ENCODE measurements around the gene GLRX3.
"Not testable (repeated sequence)": the region's sequence is repeated elsewhere in the genome, so short reads cannot be mapped to it uniquely, and the experiment has no call there.

Gene GLRX3

DNA sequence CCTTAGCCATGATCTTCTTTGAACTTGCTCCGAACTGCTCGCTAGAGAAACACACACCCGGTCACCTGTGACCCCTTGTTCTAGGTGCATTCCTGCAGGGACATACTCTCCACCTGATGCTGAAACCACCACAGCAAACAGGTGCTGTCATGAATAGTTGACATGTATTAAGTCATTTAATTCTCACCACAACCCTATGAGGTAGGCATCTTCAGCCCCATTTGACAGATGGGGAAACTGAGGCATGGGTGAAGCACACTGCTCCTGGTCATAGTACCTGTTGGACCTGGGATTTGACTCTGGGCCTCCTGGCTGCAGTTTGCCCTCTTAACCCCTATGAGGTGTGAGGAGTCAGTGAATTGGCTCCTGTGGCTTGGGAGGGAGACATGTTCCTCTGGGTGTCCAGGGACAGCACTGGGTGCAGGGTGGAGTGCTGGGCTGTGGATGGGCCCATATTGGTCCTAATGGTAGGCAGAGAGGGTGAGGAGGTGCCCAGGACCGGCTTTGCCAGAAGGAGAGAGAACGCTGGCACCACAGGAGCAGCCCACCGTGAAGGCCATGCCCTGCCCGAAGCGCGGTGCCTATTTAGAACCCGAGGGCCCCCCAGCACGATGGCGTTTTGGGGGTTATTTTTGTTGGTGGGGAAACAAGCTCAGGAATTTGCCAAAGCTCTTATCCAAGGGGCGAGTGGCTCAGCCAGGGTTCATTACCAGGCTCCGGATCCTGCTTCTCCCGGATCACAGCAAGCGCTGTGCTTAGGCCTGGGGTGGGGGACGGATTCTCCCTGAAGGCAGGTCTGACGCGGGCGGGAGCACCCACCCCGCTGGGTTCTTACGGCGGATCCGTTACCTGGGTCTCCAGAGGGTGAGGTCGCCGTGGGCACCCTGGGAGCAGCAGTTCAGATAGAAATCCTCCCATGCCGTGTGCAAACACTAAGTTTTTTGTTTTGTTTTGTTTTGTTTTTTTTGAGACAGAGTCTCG lies 52.3 kb downstream of the GLRX3 start:
- DNase-seq = no peak

DNA sequence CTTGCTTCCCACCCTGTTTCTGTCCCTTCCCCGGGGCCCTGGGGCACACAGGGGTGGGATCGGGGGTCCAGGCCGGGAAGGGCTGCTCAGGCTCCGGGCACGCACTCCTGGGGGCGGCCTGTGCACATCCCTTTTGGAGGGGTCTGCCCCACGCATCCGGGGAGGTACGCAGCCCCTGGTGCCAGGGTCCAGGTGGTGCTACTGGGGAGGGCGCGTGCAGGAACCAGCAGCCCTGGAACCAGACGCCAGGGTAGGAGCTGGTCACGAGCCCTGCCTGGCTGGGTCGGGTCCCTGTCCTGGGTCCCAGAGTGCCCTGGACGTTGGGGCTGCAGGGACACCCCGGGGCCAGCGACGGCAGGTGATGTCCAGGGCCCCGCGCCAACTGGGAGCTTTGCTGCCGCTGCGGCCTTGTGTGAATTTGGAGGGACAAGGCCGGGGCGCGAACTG lies 53.4 kb downstream of the GLRX3 start:
- peak in 1 of 51 donors; percentile 54 for DNase-seq

DNA sequence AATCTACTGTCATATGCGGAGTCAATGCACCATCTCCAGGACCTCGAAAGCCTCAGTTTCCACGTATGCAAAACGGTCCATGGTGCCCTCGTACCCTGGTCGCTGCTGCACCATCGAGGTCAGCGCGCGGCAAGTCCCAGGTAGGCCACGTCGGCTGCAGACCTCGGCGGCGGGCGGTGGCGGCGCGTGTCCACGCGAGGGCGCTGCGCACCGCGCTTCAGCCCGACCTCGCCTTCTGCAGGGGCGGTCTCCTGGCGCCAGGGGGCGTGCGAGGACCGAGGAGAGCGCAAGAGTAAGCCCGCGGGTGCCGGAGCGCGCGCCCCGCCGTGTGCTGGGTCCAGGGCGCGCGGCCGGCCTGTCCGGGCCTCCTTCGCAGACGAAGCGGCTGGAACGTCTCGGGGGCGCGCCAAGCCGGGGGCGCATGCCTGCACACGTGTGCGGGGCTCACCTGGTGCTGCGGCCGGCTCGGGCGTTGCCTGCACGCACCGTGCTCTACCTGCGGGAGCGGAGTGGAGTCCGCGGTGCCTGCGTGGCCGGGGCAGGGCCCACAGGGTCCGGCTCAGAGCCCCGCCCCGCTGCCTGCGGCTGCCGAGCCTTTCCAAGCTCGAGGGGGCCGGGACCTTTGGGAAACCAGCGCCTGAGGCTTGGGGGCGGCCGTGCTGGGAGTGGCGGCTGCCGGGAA lies 54.0 kb downstream of the GLRX3 start:
- peak; percentile 5 to 92 (median 71) for DNase-seq

DNA sequence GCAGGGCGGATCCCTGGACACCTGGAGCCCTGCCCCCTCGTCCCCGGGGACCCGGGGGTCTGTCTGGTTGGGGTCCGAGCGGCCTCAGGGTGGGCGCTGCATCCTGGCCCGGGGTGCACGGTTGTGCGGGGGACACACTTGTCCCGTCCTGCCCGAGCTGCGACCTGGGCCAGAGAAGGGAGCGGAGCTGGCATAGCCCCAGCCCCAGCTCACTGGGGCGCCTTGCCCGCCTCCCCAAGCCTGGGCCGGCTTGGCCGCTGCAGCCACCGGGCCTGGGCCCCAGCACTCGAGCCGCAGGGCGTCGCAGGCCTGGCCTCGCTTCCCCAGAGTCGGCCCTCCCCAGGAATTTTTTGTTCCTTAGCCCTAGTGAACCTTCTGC lies 54.5 kb downstream of the GLRX3 start:
- no peak for DNase-seq

DNA sequence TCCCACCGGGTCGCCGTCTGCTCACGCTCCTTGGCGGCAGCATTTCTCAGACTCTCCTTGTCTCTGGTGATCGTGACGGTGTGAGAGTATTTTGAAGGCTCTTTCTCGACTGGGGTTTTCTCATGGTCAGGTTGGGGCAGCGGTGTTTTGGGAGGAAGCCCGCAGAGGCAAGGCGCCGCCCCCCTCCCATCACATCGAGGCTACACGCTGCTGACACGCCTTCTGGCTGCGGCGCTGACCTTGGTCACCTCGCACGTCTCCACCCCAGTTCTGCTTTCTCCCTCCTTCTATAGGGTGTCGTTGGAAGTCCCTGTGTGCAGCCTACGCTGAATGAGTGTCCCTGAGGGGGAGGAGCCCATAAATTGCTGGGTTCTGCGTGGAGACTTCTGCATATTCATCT lies 55.2 kb downstream of the GLRX3 start:
- no peak for DNase-seq

DNA sequence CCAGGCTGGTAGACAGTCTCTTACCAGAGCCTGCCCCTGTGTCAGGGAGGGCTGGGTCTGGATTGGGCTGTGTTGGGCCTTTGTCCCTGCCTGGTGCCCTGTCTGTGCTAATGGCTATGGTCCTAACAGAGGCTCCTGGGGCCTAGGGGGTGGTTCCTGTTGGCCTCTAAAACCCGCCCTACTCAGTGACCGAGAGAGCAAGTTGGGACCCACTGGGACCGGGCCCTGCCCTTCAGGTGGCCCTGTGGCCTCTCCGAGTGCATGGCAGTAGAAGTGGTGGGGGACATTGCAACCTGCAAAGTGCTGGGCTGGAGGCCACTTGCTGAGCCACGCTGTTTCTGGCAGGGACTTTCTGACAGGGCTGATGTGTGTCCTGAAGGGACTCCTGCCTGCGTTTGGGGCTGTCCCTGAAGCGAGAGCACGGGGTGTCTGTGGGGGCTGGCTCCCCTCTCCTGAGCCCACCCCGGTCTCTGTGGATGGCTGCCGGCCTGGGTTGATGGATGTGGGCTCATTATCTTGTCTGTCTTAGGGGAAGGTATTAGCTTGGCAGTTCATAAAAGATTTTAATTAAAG lies 56.2 kb downstream of the GLRX3 start:
- DNase-seq = no peak

DNA sequence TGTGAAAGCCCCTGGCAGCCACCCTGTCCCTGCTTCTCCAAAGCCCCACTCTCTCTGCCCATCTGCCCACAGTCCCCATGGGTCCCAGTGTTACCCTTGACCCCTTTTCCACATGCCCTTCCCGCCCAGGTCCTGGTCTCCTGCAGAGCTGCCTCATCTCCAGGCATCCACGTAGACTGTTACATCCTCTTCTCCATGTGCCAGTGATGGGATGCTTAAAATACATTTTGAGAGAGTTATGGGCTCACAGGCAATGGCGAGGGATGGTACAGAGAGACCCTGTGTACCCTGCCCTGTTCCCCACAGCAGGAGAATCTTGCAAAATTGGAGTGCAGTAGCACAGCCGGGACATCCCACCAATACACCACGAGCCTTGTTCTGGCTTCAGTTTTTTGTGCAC lies 56.8 kb downstream of the GLRX3 start:
- DNase-seq = no peak

DNA sequence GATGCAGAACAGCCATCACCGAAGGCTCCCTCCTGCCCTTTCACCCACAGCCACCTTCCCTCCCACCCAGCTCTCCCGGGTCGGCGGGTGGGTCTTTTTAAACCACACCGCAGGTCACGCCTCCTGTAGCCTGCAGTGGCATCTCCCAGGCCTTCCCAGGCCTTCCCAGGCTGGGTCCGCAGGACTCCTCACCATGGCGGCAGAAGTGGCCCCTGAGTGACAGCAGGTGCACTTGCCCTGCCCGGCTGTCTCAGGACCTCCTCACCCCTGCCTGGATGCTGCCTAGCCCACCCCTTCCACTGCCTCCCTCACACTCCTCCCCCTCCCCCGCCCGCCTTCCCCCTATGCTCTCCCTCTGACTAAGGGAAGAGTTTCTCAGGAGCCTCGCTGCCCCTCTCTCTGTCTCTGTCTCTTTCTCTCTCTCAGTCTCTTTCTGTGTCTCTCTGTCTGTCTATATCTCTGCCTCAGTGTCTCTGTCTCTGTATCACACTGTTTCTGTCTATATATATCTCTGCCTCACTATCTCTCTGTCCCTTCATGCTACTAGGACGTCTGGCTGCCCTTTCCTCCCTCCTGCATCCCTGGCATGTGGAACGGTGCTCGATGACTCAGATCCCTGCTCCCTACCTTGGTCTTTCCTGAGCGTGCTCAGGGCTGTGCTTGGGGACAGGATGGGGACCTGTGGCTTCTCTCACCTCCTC lies 57.5 kb downstream of the GLRX3 start:
- no peak for DNase-seq

DNA sequence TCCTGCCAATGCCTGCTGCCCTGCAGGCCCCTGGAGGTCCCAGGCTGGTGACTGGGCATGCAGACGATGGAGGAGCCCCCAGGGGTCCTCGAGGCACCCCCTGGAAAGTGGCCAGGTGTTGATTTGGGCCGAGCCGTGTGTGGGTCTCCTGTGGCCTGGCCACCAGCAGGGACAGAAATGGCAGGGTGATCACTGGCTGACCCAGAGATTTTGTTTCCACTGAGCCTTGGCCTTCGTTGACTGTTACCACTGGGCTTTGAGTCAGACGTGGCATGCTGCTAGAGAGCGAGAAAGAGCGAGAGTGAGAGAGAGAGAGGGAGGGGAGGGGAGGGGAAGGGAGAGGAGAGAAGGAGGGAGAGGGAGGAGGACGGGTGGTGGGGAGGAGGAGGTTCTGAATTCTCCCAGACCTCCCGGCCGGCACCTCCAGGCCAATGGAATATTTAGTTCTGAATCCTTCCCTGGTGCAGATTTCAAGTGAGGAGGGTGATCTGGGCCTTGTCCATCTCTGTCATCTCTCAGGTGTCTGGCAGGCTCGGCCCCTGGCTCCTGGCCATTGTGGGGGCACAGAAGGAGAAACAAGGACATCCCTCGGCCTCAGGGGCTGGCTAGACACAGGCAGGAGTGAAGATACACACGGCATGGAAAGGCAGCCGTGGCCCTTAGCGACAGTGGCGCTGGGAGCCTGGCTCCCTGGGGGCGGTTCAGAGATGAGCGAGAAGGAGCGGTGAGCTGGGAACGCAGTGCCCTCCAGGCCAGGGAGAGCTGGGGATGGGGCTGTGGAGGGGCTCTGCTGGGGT lies 58.2 kb downstream of the GLRX3 start:
- no peak for DNase-seq

DNA sequence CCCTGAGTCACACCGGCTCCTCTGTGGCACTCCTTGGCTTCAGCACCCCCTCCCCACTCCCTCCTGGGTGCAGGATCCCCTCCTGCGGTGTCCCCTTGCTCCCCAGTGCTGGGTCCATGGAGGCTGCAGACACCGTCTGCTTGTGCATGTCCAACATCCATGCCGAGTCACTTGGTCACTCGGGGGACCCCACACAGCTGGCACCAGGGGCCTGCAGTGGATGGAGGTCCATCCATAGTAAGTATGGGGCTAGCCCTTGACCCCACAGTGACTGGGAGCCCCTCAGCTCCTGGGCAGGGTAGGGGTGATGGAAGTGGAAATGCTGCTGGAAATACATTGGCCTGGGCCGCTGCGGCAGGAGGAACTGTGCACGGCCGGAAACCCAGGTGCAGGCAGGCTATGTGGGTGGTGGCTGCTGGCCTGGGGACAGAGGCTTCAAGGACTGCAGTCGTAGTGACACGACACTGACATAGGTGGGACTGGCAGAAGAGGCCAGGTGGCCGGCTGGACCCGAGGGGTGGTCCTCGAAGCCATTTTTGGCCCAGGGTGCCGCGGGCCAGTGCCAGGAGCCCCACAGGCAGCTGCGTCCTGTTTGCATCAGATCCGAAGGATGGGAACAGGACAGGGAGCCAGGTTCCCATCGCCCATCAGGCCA lies 58.9 kb downstream of the GLRX3 start:
- DNase-seq = no peak

DNA sequence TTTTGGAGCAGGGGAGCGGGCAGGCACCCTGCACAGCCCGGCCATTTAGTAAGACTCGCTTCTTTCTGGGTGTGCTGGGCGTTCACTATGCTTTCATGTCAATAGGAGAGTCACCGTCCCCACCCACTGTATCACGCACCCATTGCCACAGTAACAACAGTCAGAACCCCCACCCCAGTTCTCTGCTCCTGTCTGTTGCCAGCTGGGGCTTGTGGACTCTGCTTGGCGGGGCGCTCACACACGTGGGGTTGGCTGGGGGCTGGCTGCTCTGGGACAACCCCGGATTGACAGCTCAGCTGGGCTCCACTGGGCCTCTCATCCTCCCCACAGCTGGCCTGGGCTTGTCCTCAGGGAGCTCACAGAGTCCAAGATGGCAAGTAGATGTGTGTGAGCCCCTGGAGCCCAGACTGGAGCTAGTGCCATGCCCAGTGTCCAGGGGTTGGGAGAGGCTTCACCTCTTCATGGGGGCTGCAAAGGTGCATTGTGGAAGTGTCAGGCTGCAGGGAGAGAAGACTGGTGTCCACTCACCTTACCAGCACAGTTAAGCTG lies 59.6 kb downstream of the GLRX3 start:
- no peak for DNase-seq

DNA sequence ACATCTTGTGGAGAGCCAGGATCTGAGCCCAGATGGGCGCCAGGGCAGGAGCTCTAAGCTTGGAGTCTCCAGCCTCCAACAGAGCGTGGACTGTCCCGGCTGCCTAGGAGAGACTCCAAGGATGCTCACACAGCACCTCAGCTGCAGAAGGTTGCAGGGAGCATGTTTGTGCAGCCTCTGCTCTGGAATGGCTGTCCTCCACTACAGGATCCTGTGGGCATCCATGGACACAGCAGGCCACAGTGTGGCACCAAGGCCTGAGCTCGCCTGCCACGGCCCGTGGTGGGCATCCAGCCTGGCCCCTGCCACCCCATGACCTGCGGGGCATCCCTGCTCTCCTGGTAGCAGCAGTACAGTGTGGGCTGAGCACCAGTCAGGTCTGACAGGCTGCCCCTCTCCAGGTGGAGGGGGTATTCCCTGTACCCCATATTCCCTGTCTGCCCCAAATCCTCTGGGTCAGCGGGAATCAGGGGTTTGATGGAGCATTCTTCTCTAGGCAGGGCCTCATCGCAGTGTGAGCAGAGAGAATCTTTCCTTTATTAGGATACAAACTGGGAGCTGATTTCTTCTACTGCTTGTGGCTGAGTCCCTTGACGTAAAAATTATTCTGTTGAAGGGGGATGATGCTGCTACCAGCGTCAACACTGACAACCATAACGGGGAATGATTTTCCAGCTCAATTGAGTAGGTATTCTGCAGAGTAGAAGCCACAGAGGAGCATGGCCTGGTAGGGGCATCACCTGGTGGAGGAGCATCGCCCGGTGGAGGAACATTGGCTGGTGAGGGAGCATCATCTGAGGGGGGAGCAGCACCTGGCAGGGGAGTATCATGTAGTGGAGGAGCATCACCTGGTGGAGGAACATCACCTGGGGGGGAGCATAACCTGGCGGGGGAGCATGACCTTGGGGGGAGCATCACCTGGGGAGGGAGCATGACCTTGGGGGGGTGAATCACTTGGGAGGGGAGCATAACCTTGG lies 60.6 kb downstream of the GLRX3 start:
- no peak for DNase-seq

DNA sequence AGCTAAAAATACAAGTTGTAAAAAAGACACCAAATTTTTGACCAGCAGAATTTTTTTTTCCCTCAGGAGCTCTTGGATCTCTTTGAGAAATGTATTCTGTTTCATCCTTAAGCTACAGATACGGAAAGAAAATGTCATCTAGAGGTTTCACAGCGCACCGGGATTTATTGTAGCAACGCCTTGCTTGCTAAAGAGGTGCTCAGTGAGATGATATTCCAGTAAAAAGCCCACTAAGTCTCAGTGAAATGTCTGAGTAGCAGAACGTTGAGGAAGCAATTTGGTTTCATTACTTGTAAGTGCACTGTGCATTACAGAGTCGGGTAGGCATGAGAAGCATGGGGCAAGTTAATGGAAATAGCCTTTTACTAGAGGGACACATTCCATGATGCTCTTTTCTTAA lies 62.5 kb downstream of the GLRX3 start:
- no peak for DNase-seq

DNA sequence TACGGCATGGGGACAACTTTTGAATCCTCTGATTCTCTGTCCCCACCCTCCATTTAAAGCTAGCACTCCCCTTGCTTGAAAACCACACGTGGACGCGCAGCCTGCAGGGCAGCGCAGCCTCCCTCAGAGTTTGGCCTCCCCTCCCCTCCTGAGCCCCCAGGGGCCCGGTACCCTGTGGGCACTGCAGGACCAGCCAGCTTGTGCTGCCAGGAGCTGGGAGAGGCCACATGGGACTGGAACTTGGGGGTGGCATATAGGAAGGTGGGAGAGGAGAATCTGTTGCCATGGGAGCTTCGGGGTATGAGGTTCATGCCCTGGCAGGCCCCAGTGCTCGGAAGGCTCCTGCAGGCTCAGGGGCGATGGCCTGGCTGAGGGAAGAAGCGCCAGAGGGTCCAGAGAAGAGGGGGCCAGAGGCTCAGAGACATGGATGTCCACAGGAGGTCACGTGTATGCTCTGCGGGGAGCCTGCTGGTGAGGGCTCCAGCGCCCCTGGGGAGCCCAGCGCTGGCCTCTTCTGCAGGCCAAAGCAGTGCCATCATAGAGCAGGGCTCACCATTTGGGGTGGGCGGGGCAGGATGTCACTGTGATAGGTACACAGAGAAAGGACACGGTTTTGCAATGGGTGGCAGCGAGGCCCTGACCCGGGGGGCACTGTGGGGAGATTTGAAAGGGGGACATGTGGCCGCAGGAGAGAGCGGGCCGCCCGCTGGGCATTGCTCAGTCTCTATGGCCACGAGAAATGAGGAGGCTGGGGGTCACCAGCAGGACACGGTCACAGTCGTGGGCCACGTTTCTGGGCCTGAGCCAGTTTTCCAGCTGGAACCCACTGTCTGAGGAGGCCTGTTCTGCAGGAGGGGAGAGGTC lies 64.2 kb downstream of the GLRX3 start:
- no peak for DNase-seq

DNA sequence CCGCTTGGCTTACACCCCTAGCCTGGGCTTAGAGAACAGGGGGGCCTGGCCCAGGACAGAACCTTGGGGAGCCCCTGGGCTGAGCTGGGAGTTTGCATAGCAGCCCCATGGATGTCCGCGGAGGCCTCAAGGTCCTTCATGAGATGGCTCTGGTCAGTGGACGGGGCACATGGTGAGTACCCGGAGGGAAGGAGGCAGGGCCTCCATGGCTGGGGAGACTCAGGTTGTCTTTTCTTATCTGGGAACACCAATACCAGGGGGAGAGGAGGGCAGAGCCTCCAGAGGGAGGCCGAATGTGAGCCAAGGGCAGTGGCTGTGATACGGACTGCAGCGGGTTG lies 64.8 kb downstream of the GLRX3 start:
- DNase-seq = no peak

DNA sequence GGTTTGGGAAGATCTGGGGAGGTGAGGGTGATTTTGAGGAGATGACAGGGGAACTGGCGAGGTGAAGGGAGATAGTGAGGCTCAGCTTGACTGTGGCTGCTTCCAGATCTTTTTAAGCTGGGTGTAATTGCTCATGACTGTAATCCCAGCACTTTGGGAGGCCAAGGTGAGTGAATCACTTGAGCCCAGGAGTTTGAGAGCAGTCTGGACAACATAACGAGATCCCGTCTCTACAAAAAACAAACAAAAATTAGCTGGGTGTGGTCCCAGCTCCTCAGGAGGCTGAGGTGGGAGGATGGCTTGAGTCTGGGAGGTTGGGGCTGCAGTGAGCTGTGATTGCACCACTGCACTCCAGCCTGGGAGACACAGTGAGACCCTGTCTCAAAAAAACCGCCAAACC lies 66.0 kb downstream of the GLRX3 start:
- DNase-seq = not testable (repeated sequence)

DNA sequence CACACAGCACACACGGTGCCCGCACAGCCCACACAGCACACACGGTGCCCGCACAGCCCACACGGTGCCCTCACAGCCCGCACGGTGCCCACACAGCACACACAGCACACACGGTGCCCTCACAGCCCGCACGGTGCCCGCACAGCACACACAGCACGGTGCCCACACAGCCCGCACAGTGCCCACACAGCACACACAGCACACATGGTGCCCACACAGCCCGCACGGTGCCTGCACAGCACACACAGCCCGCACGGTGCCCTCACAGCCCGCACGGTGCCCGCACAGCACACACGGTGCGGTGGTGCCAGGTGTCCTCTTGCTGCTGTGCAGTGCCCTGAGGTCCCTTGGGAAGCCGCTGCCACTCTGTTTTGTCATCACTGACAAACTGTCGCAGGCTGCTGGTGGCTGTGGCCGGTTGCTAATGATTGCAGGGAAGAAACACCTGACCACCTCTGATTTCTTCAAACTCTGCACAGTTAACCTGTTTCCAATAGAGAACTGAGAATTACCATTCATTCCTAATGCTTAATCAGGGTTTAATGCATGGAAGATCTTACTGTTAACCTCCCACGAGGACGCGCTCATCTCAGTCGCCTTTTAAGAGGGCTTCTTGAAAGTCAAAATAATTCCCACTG lies 66.9 kb downstream of the GLRX3 start:
- peak in 1 of 51 donors; percentile 46 for DNase-seq

Data from hypothalamus (tissue), 51 donors.